Prostate gland (tissue), 2 donors: ENCODE data around the gene IFI16. TPM values are rescaled to one million over a fixed set of nuclear protein-coding genes. Genes with fewer than 3 reads are reported as not detected.

Source experiments
- DNase-seq: peaks from one replicate; pipeline ENCODE4 v3.0.0-alpha.2; 2019; ENCODE audit warnings: low spot score
- H3K27ac ChIP-seq, 2 donors: fragments of 200-600 bp; sonication (generic); 2 replicates each; pipeline ENCODE4 v1.5.1; 2017 to 2019
- H3K27me3 ChIP-seq: fragments of 200-600 bp; sonication (generic); replicated peaks from 2 replicates; pipeline ENCODE4 v1.5.1; 2019; ENCODE audit not compliant: insufficient read depth
- H3K36me3 ChIP-seq, 2 donors: fragments of 200-600 bp; sonication (generic); 1 replicate in 1 of 2; 2 replicates in 1 of 2; pipeline versions ENCODE4 v1.5.1 to v1.8.1; 2017 to 2019
- H3K4me1 ChIP-seq: fragments of 200-600 bp; sonication (generic); replicated peaks from 2 replicates; pipeline ENCODE4 v1.5.1; 2019
- H3K4me3 ChIP-seq, 2 donors: fragments of 200-600 bp; sonication (generic); 2 replicates each; pipeline ENCODE4 v1.5.1; 2017 to 2019
- H3K9me3 ChIP-seq: fragments of 200-600 bp; sonication (generic); 2 replicates; pipeline ENCODE4 v1.5.1; 2017
- CTCF ChIP-seq, 4 experiments: fragments of 200-600 bp in 2 of 4; fragments of 450-650 bp in 2 of 4; sonication (generic) in 2 of 4; IDR thresholded peaks; 1 replicate in 3 of 4; 2 replicates in 1 of 4; pipeline ENCODE4 v1.5.1; 2016 to 2019; ENCODE audit warnings: antibody characterized with exemption in 4 of 4, mild to moderate bottlenecking in 2 of 4, moderate library complexity in 2 of 4
- POLR2A ChIP-seq: fragments of 450-650 bp; IDR thresholded peaks from one replicate; pipeline ENCODE4 v1.6.1; 2016; ENCODE audit warnings: antibody characterized with exemption, mild to moderate bottlenecking
- POLR2AphosphoS5 ChIP-seq: sonication (generic); formaldehyde crosslinking; IDR thresholded peaks from one replicate; pipeline ENCODE4 v1.6.1; 2017; ENCODE audit warnings: antibody characterized with exemption
- WGBS: methylation state at CpG from one replicate; pipeline ENCODE4 v1.1.5; 2018; 5-methylcytosine and 5-hydroxymethylcytosine counted together
- intact Hi-C: fragments of 100-400 bp; cut with DNase I; formaldehyde crosslinking; loops from one replicate; pipeline ENCODE4 v1.14.2; 2022
- total RNA-seq, 2 donors: library from RNA; depleted of rRNA; stranded (reverse); fragments of >200 nt; gene quantifications; one replicate each; pipeline ENCODE4 v1.1.0, GENCODE V29; 2016

The IFI16 gene
- total RNA-seq, 2 donors from 2014 or later, result 18.2 to 61.3 TPM

- Histone ChIP-seq H3K4me1 (no peaks in the 10 kb centered on the region), H3K9me3 (no peaks in the 10 kb centered on the region), H3K27ac (no peak overlapping the region), H3K4me3 (no peak overlapping the region), H3K27me3 (no peaks in the 10 kb centered on the region), H3K36me3 (no peaks in the 10 kb centered on the region)
- no peak for TF ChIP-seq POLR2A
- no peak for TF ChIP-seq CTCF (IDR thresholded peaks at IDR 0.05)
- no peak for TF ChIP-seq POLR2AphosphoS5
- intact Hi-C loops, result loop anchor here (10.0 kb wide), 1 partner anchor 873 kb away; no protein-coding TSS in a partner anchor
- DNase-seq, result no peak
- WGBS, result 79% methylated on average over 12 of the region's 12 CpGs
Measured at GRCh38 chr1:159077120-159077961, 67.6 kb downstream of the IFI16 start.

DNA sequence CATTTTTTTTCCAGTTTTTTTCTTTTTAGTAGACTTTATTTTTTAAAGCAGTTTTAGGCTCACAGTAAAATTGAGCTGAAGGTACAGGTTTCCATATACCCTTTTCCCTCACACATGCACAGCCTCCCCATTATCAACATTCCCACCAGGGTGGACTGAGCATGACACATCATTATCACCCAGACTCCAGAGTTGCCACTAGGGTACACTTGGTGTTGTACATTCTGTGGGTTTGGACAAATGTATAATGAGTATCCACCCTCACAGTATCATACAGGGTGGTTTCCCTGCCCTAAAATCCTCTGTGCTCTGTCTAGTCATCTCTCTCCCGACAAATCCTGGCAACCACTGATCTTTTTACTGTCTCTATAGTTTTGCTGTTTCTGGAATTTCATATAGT lies 69.8 kb downstream of the IFI16 start:
- Histone ChIP-seq H3K27ac (no peak overlapping the region), H3K9me3 (no peaks in the 10 kb centered on the region), H3K4me3 (no peak overlapping the region), H3K36me3 (no peaks in the 10 kb centered on the region), H3K27me3 (no peaks in the 10 kb centered on the region), H3K4me1 (no peaks in the 10 kb centered on the region)
- WGBS, result 90% methylated on average over 1 of the region's 1 CpG
- TF ChIP-seq POLR2A (no peak), POLR2AphosphoS5 (no peak), CTCF (IDR thresholded peaks at IDR 0.05) (no peak)
- intact Hi-C loops, result loop anchor here (10.0 kb wide), 1 partner anchor 875 kb away; no protein-coding TSS in a partner anchor
- DNase-seq, result no peak

DNA sequence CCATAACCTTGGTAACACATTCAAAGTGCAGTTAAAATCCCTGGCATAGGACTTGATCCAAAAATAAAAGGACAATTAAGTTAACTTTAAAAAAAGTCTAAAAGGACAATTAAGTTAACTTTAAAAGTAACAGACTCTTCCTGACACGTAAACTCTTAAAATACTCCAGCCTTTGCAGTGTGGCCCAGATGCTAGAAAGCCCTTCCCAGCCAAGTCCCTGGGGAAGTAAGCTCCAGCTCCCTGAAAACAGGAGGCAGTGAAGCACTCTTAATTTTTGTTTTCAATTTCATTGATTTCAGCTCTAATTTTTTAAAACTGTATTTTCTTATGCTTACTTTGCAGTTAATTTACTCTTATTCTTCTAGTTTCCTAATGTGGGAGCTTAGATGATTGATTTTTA lies 71.9 kb downstream of the IFI16 start:
- TF ChIP-seq POLR2AphosphoS5 (no peak), CTCF (IDR thresholded peaks at IDR 0.05) (no peak), POLR2A (no peak)
- H3K9me3 ChIP-seq, result no peaks in the 10 kb centered on the region
- H3K27me3 ChIP-seq, result no peaks in the 10 kb centered on the region
- intact Hi-C loops, result no loop called here
- H3K4me1 ChIP-seq, result no peaks in the 10 kb centered on the region
- no peaks in the 10 kb centered on the region for H3K36me3 ChIP-seq
- no peak overlapping the region for H3K27ac ChIP-seq
- 44% methylated on average over 1 of the region's 1 CpG for WGBS
- no peak for DNase-seq
- no peak overlapping the region for H3K4me3 ChIP-seq

GRCh38 chr1:159083013-159083412 lies 73.3 kb downstream of the IFI16 start:
- Histone ChIP-seq H3K4me1 (no peaks in the 10 kb centered on the region), H3K9me3 (no peaks in the 10 kb centered on the region), H3K36me3 (no peaks in the 10 kb centered on the region), H3K27ac (no peak overlapping the region), H3K27me3 (no peaks in the 10 kb centered on the region), H3K4me3 (no peak overlapping the region)
- intact Hi-C loops, result no loop called here
- WGBS, result 86% methylated on average over 1 of the region's 1 CpG
- TF ChIP-seq CTCF (IDR thresholded peaks at IDR 0.05) (no peak), POLR2A (no peak), POLR2AphosphoS5 (no peak)
- no peak for DNase-seq

GRCh38 chr1:159084152-159084551 lies 74.4 kb downstream of the IFI16 start:
- no peaks in the 10 kb centered on the region for H3K9me3 ChIP-seq
- no peaks in the 10 kb centered on the region for H3K36me3 ChIP-seq
- TF ChIP-seq POLR2A, result no peak
- TF ChIP-seq CTCF (IDR thresholded peaks at IDR 0.05), result no peak
- TF ChIP-seq POLR2AphosphoS5, result no peak
- H3K4me1 ChIP-seq, result no peaks in the 10 kb centered on the region
- 84% methylated on average over 3 of the region's 3 CpGs for WGBS
- intact Hi-C loops, result no loop called here
- no peaks in the 10 kb centered on the region for H3K27me3 ChIP-seq
- H3K4me3 ChIP-seq, result no peak overlapping the region
- DNase-seq, result no peak
- no peak overlapping the region for H3K27ac ChIP-seq
